KMS-11 (cell line): ENCODE results near the gene CRTC1.

ENCODE experiments used
- H2AFZ ChIP-seq: fragments of 200-600 bp; sonication (generic); 2 replicates; pipeline ENCODE4 v1.6.1; 2016; ENCODE audit warnings: antibody characterized with exemption, mixed run types, low read depth
- H3K27ac ChIP-seq: fragments of 200-600 bp; sonication (generic); 2 replicates; pipeline ENCODE4 v1.6.1; 2016; ENCODE audit warnings: mild to moderate bottlenecking, mixed run types
- H3K27me3 ChIP-seq: fragments of 200-600 bp; sonication (generic); 2 replicates; pipeline ENCODE4 v1.6.1; 2017; ENCODE audit warnings: mild to moderate bottlenecking, low read depth, mixed run types, moderate library complexity; ENCODE audit not compliant: insufficient read depth
- H3K36me3 ChIP-seq: fragments of 200-600 bp; sonication (generic); 2 replicates; pipeline ENCODE4 v1.6.1; 2017; ENCODE audit warnings: mild to moderate bottlenecking, mixed run types; ENCODE audit not compliant: insufficient read depth
- H3K4me1 ChIP-seq: fragments of 200-600 bp; sonication (generic); 2 replicates; pipeline ENCODE4 v1.6.1; 2016; ENCODE audit warnings: mild to moderate bottlenecking, low read depth, mixed run types; ENCODE audit not compliant: poor library complexity, severe bottlenecking
- H3K4me2 ChIP-seq: fragments of 200-600 bp; sonication (generic); 2 replicates; pipeline ENCODE4 v1.7.0; 2016; ENCODE audit warnings: mild to moderate bottlenecking, mixed run types
- H3K4me3 ChIP-seq: fragments of 200-600 bp; sonication (generic); IDR thresholded peaks from 2 replicates; pipeline ENCODE4 v1.6.1; 2017; ENCODE audit warnings: low read depth, low read length, mixed read lengths; ENCODE audit not compliant: insufficient read depth
- H3K79me2 ChIP-seq: fragments of 200-600 bp; sonication (generic); 2 replicates; pipeline ENCODE4 v1.6.1; 2016; ENCODE audit warnings: low read depth, mixed run types; ENCODE audit not compliant: insufficient read depth
- H3K9ac ChIP-seq: fragments of 200-600 bp; sonication (generic); 2 replicates; pipeline ENCODE4 v1.6.1; 2016; ENCODE audit warnings: mild to moderate bottlenecking, mixed run types
- H4K20me1 ChIP-seq: fragments of 200-600 bp; sonication (generic); 2 replicates; pipeline ENCODE4 v1.6.1; 2016; ENCODE audit warnings: mild to moderate bottlenecking, mixed run types; ENCODE audit not compliant: insufficient read depth
- CTCF ChIP-seq: fragments of 200-600 bp; sonication (generic); conservative IDR thresholded peaks from 2 replicates; pipeline ENCODE4 v1.6.1; 2017; ENCODE audit warnings: low read depth, mild to moderate bottlenecking, antibody characterized with exemption, low read length, moderate library complexity, mixed read lengths

CRTC1 gene

GRCh38 chr19:18756896-18757295, 73.4 kb downstream of the CRTC1 start:
- H3K4me2 ChIP-seq: no peak overlapping the region
- H4K20me1 ChIP-seq: no peaks in the 10 kb centered on the region
- H3K27me3 ChIP-seq: no peaks in the 10 kb centered on the region
- H3K4me1 ChIP-seq: no peaks in the 10 kb centered on the region
- TF ChIP-seq CTCF: no peak
- no peaks in the 10 kb centered on the region for H3K79me2 ChIP-seq
- H2AFZ ChIP-seq: no peak overlapping the region
- no peak overlapping the region for H3K27ac ChIP-seq
- H3K9ac ChIP-seq: no peak overlapping the region
- no peaks in the 10 kb centered on the region for H3K36me3 ChIP-seq
- no peak overlapping the region for H3K4me3 ChIP-seq

- H3K4me3 ChIP-seq: no peak overlapping the region
- no peak for TF ChIP-seq CTCF
- H3K79me2 ChIP-seq: no peaks in the 10 kb centered on the region
- H3K27ac ChIP-seq: no peak overlapping the region
- H3K36me3 ChIP-seq: no peaks in the 10 kb centered on the region
- H2AFZ ChIP-seq: no peak overlapping the region
- no peak overlapping the region for H3K9ac ChIP-seq
- peaks cover 4% of the 10 kb centered on the region for H3K4me1 ChIP-seq
- no peaks in the 10 kb centered on the region for H4K20me1 ChIP-seq
- no peaks in the 10 kb centered on the region for H3K27me3 ChIP-seq
- H3K4me2 ChIP-seq: no peak overlapping the region
Measured at GRCh38 chr19:18759304-18759994, 76.0 kb downstream of the CRTC1 start.

GRCh38 chr19:18759995-18760426, 76.5 kb downstream of the CRTC1 start:
- no peak overlapping the region for H3K4me2 ChIP-seq
- H3K36me3 ChIP-seq: no peaks in the 10 kb centered on the region
- H3K4me3 ChIP-seq: no peak overlapping the region
- H2AFZ ChIP-seq: no peak overlapping the region
- H3K27me3 ChIP-seq: no peaks in the 10 kb centered on the region
- H3K27ac ChIP-seq: no peak overlapping the region
- H4K20me1 ChIP-seq: no peaks in the 10 kb centered on the region
- no peaks in the 10 kb centered on the region for H3K79me2 ChIP-seq
- TF ChIP-seq CTCF: no peak
- no peak overlapping the region for H3K9ac ChIP-seq
- H3K4me1 ChIP-seq: peaks cover 10% of the 10 kb centered on the region

- Histone ChIP-seq H4K20me1 (no peaks in the 10 kb centered on the region), H3K4me3 (no peak overlapping the region), H3K9ac (no peak overlapping the region), H3K36me3 (no peaks in the 10 kb centered on the region), H3K79me2 (no peaks in the 10 kb centered on the region), H3K4me1 (peaks cover 16% of the 10 kb centered on the region), H2AFZ (no peak overlapping the region), H3K4me2 (no peak overlapping the region), H3K27me3 (no peaks in the 10 kb centered on the region), H3K27ac (no peak overlapping the region)
- no peak for TF ChIP-seq CTCF
Measured at GRCh38 chr19:18760440-18761383, 77.2 kb downstream of the CRTC1 start.
